Astrocyte (in vitro differentiated cells and primary cell): ENCODE measurements around the gene HSD17B4.

Experiments
- CTCF ChIP-seq: IDR thresholded peaks from 2 replicates; pipeline ENCODE4 v1.5.1; 2011; ENCODE audit warnings: low read depth, mild to moderate bottlenecking, inconsistent platforms, low read length, moderate library complexity; ENCODE audit not compliant: insufficient read depth
- EZH2 ChIP-seq: IDR thresholded peaks from 2 replicates; pipeline ENCODE4 v1.6.1; 2012; ENCODE audit warnings: mild to moderate bottlenecking, low read length, inconsistent platforms; ENCODE audit not compliant: insufficient read depth

- TF ChIP-seq CTCF (no peak), EZH2 (no peak)
Measured at GRCh38 chr5:119529811-119530210, 77.5 kb downstream of the HSD17B4 start.
